Esophagus muscularis mucosa (tissue), 4 donors: ENCODE results near the gene COPB2. TPM values are rescaled to one million over a fixed set of nuclear protein-coding genes. Genes with fewer than 3 reads are reported as not detected.
"Not testable (repeated sequence)": the region's sequence is repeated elsewhere in the genome, so short reads cannot be mapped to it uniquely, and the experiment has no call there.

ENCODE experiments used
- DNase-seq: peaks from one replicate; pipeline ENCODE4 v3.0.0-alpha.2; 2017; ENCODE audit errors: extremely low spot score
- H3K27ac ChIP-seq, 4 donors: fragments of 200-600 bp; sonication (generic); replicated peaks in 1 of 4; 1 replicate in 3 of 4; 2 replicates in 1 of 4; pipeline ENCODE4 v1.5.1; 2016 to 2019; ENCODE audit warnings: mild to moderate bottlenecking in 1 of 4
- H3K27me3 ChIP-seq, 4 donors: fragments of 200-600 bp; sonication (generic); one replicate each; pipeline versions ENCODE4 v1.5.1 to v1.6.0; 2016 to 2019
- H3K36me3 ChIP-seq, 4 donors: fragments of 200-600 bp; sonication (generic); one replicate each; pipeline ENCODE4 v1.5.1; 2016 to 2019
- H3K4me1 ChIP-seq, 4 donors: fragments of 200-600 bp; sonication (generic); one replicate each; pipeline ENCODE4 v1.5.1; 2016 to 2019
- H3K4me3 ChIP-seq, 4 donors: fragments of 200-600 bp; sonication (generic); 1 replicate in 2 of 4; 2 replicates in 2 of 4; pipeline ENCODE4 v1.5.1; 2016 to 2019; ENCODE audit warnings: mild to moderate bottlenecking in 4 of 4, moderate library complexity in 1 of 4
- H3K9me3 ChIP-seq, 4 donors: fragments of 200-600 bp; sonication (generic); 1 replicate in 3 of 4; 2 replicates in 1 of 4; pipeline ENCODE4 v1.5.1; 2016 to 2019
- CTCF ChIP-seq, 3 experiments: fragments of 200-600 bp in 2 of 3; fragments of 450-650 bp in 1 of 3; sonication (generic) in 2 of 3; IDR thresholded peaks; one replicate each; pipeline ENCODE4 v1.5.1; 2017 to 2019; ENCODE audit warnings: antibody characterized with exemption in 3 of 3, mild to moderate bottlenecking in 2 of 3, moderate library complexity in 1 of 3
- EP300 ChIP-seq: sonication (generic); formaldehyde crosslinking; IDR thresholded peaks from one replicate; pipeline ENCODE4 v1.6.1; 2017; ENCODE audit warnings: antibody characterized with exemption
- POLR2A ChIP-seq: fragments of 450-650 bp; IDR thresholded peaks from one replicate; pipeline ENCODE4 v1.6.1; 2017; ENCODE audit warnings: antibody characterized with exemption, moderate library complexity, mild to moderate bottlenecking, low read depth
- POLR2AphosphoS5 ChIP-seq, 2 donors: sonication (generic); formaldehyde crosslinking; IDR thresholded peaks; one replicate each; pipeline ENCODE4 v1.6.1; 2017; ENCODE audit warnings: antibody characterized with exemption in 2 of 2
- WGBS: methylation state at CpG from one replicate; pipeline ENCODE4 v1.1.5; 2018; 5-methylcytosine and 5-hydroxymethylcytosine counted together
- intact Hi-C: fragments of 100-400 bp; cut with DNase I; formaldehyde crosslinking; loops from one replicate; pipeline ENCODE4 v1.15.1; 2023
- total RNA-seq, 4 donors: library from RNA; depleted of rRNA; stranded (reverse); fragments of >200 nt; gene quantifications; one replicate each; pipeline versions ENCODE4 v1.1.0 to v1.2.1, GENCODE V29; 2016

COPB2 gene
- total RNA-seq, 4 donors from 2014 or later, result 73.6 to 78.7 (median 76.3) TPM

- H3K36me3 ChIP-seq, result peaks cover 0 to 41% (median 6%) of the 10 kb centered on the region in 4 donors
- no peak overlapping the region for H3K27ac ChIP-seq
- 79% methylated on average over 1 of the region's 1 CpG for WGBS
- peaks cover 0 to 4% (median 0%) of the 10 kb centered on the region in 4 donors for H3K4me1 ChIP-seq
- no peak for DNase-seq
- no peak overlapping the region for H3K4me3 ChIP-seq
- no peaks in the 10 kb centered on the region for H3K27me3 ChIP-seq
- H3K9me3 ChIP-seq, result peaks cover 0 to 6% (median 3%) of the 10 kb centered on the region in 4 donors
- TF ChIP-seq CTCF (IDR thresholded peaks at IDR 0.05) (no peak), POLR2A (no peak), POLR2AphosphoS5 (IDR thresholded peaks at IDR 0.05) (no peak), EP300 (no peak)
- intact Hi-C loops, result loop anchor here (10.0 kb wide), 1 partner anchor 1443 kb away; no protein-coding TSS in a partner anchor
Observed at GRCh38 chr3:139421460-139421859, 32.0 kb upstream of the COPB2 start.

GRCh38 chr3:139421040-139421439 is 31.6 kb upstream of the COPB2 start:
- Histone ChIP-seq H3K27ac (no peak overlapping the region), H3K4me3 (no peak overlapping the region), H3K27me3 (no peaks in the 10 kb centered on the region), H3K36me3 (peaks cover 0 to 37% (median 6%) of the 10 kb centered on the region in 4 donors), H3K9me3 (peaks cover 0 to 9% (median 3%) of the 10 kb centered on the region in 4 donors), H3K4me1 (peaks cover 0 to 4% (median 0%) of the 10 kb centered on the region in 4 donors)
- intact Hi-C loops, result loop anchor here (10.0 kb wide), 1 partner anchor 1444 kb away; no protein-coding TSS in a partner anchor
- WGBS, result 61% methylated on average over 1 of the region's 1 CpG
- DNase-seq, result no peak
- TF ChIP-seq EP300 (no peak), POLR2AphosphoS5 (IDR thresholded peaks at IDR 0.05) (no peak), CTCF (IDR thresholded peaks at IDR 0.05) (no peak), POLR2A (no peak)

- TF ChIP-seq POLR2A, result no peak
- no peak for TF ChIP-seq EP300
- H3K4me3 ChIP-seq, result no peak overlapping the region
- peaks cover 0 to 9% (median under 1%) of the 10 kb centered on the region in 4 donors for H3K36me3 ChIP-seq
- no peak overlapping the region for H3K27ac ChIP-seq
- H3K27me3 ChIP-seq, result no peaks in the 10 kb centered on the region
- H3K9me3 ChIP-seq, result peaks cover 0 to 26% (median 12%) of the 10 kb centered on the region in 4 donors
- WGBS, result 96% methylated on average over 2 of the region's 2 CpGs
- intact Hi-C loops, result no loop called here
- DNase-seq, result no peak
- H3K4me1 ChIP-seq, result peaks cover 0 to 4% (median 0%) of the 10 kb centered on the region in 4 donors
Observed at GRCh38 chr3:139418144-139418543, 28.7 kb upstream of the COPB2 start.

GRCh38 chr3:139416275-139416674 is 26.8 kb upstream of the COPB2 start:
- H3K4me3 ChIP-seq, result no peak overlapping the region
- DNase-seq, result no peak
- 95% methylated on average over 1 of the region's 1 CpG for WGBS
- TF ChIP-seq CTCF (IDR thresholded peaks at IDR 0.05) (no peak), POLR2AphosphoS5 (IDR thresholded peaks at IDR 0.05) (no peak), POLR2A (no peak), EP300 (no peak)
- H3K9me3 ChIP-seq, result peaks cover 0 to 38% (median 27%) of the 10 kb centered on the region in 4 donors
- no peaks in the 10 kb centered on the region for H3K27me3 ChIP-seq
- intact Hi-C loops, result no loop called here
- peaks cover 0 to 2% (median 0%) of the 10 kb centered on the region in 4 donors for H3K36me3 ChIP-seq
- no peak overlapping the region for H3K27ac ChIP-seq
- peaks cover 0 to under 1% (median 0%) of the 10 kb centered on the region in 4 donors for H3K4me1 ChIP-seq

- peaks cover 0 to 45% (median 37%) of the 10 kb centered on the region in 4 donors for H3K9me3 ChIP-seq
- intact Hi-C loops, result no loop called here
- no peak for TF ChIP-seq CTCF (IDR thresholded peaks at IDR 0.05)
- no peak overlapping the region for H3K27ac ChIP-seq
- no peaks in the 10 kb centered on the region for H3K27me3 ChIP-seq
- no peaks in the 10 kb centered on the region for H3K4me1 ChIP-seq
- no peak for DNase-seq
- no peaks in the 10 kb centered on the region for H3K36me3 ChIP-seq
- H3K4me3 ChIP-seq, result no peak overlapping the region
- 87% methylated on average over 2 of the region's 2 CpGs for WGBS
Observed at GRCh38 chr3:139414608-139415224, 25.3 kb upstream of the COPB2 start.

- intact Hi-C loops, H3K4me3 ChIP-seq, H3K4me1 ChIP-seq, H3K36me3 ChIP-seq, H3K27ac ChIP-seq, DNase-seq, H3K27me3 ChIP-seq: not testable (repeated sequence)
- H3K9me3 ChIP-seq, result peaks cover 0 to 55% (median 37%) of the 10 kb centered on the region in 4 donors
Observed at GRCh38 chr3:139412891-139413290, 23.4 kb upstream of the COPB2 start.

GRCh38 chr3:139401155-139401554 is 11.7 kb upstream of the COPB2 start:
- H3K4me3 ChIP-seq, H3K27me3 ChIP-seq, intact Hi-C loops, H3K4me1 ChIP-seq, H3K27ac ChIP-seq, DNase-seq, H3K36me3 ChIP-seq: not testable (repeated sequence)
- 95% methylated on average over 2 of the region's 2 CpGs for WGBS
- H3K9me3 ChIP-seq, result peaks cover 0 to 12% (median 4%) of the 10 kb centered on the region in 4 donors
